Trophoblast cell (in vitro differentiated cells and primary cell): Measurements from ENCODE around the gene RASSF4.

Experiments
- DNase-seq, 2 donors: peaks; one replicate each; pipeline ENCODE4 v3.0.0-alpha.2; 2016
- H2AFZ ChIP-seq: 2 replicates; pipeline ENCODE4 v1.6.1; 2013; ENCODE audit warnings: low read length, moderate library complexity, mild to moderate bottlenecking; ENCODE audit not compliant: insufficient read depth, poor library complexity
- H2AK5ac ChIP-seq: 2 replicates; pipeline ENCODE4 v1.6.1; 2013; ENCODE audit warnings: mild to moderate bottlenecking, low read length
- H2BK120ac ChIP-seq: 2 replicates; pipeline ENCODE4 v1.6.1; 2013; ENCODE audit warnings: low read length, mild to moderate bottlenecking, moderate library complexity; ENCODE audit not compliant: insufficient read depth, poor library complexity
- H2BK12ac ChIP-seq: 2 replicates; pipeline ENCODE4 v1.6.1; 2013; ENCODE audit warnings: mild to moderate bottlenecking, low read length, moderate library complexity
- H2BK5ac ChIP-seq: 2 replicates; pipeline ENCODE4 v1.6.1; 2013; ENCODE audit warnings: low read length, low read depth, moderate library complexity, mild to moderate bottlenecking; ENCODE audit not compliant: poor library complexity
- H3K14ac ChIP-seq: 2 replicates; pipeline ENCODE4 v1.6.1; 2013; ENCODE audit warnings: mild to moderate bottlenecking, low read length
- H3K18ac ChIP-seq: 2 replicates; pipeline ENCODE4 v1.6.1; 2013; ENCODE audit warnings: mild to moderate bottlenecking, low read length
- H3K23ac ChIP-seq: 2 replicates; pipeline ENCODE4 v1.6.1; 2013; ENCODE audit warnings: low read length
- H3K27ac ChIP-seq: 2 replicates; pipeline ENCODE4 v1.5.1; 2013; ENCODE audit warnings: low read depth, mild to moderate bottlenecking, inconsistent platforms, low read length, moderate library complexity
- H3K27me3 ChIP-seq: 2 replicates; pipeline ENCODE4 v1.6.1; 2013; ENCODE audit warnings: inconsistent platforms, mild to moderate bottlenecking, low read length, moderate library complexity; ENCODE audit not compliant: insufficient read depth
- H3K36me3 ChIP-seq, 2 experiments: 1 replicate in 1 of 2; 2 replicates in 1 of 2; pipeline ENCODE4 v1.6.1; 2013; ENCODE audit warnings: low read length in 2 of 2, mild to moderate bottlenecking in 2 of 2, moderate library complexity in 1 of 2; ENCODE audit not compliant: insufficient read depth in 2 of 2, control insufficient read depth in 1 of 2
- H3K4ac ChIP-seq: 2 replicates; pipeline ENCODE4 v1.6.1; 2013; ENCODE audit warnings: low read depth, mild to moderate bottlenecking, low read length, moderate library complexity
- H3K4me1 ChIP-seq, 2 experiments: 1 replicate in 1 of 2; 2 replicates in 1 of 2; pipeline ENCODE4 v1.6.1; 2013; ENCODE audit warnings: low read length in 2 of 2, mild to moderate bottlenecking in 2 of 2, moderate library complexity in 1 of 2; ENCODE audit not compliant: insufficient read depth in 2 of 2, control insufficient read depth in 1 of 2
- H3K4me2 ChIP-seq: 2 replicates; pipeline ENCODE4 v1.6.1; 2013; ENCODE audit warnings: inconsistent platforms, mild to moderate bottlenecking, low read length, moderate library complexity
- H3K4me3 ChIP-seq: 2 replicates; pipeline ENCODE4 v1.5.1; 2013; ENCODE audit warnings: mild to moderate bottlenecking, low read depth, low read length, inconsistent platforms
- H3K79me1 ChIP-seq: one replicate; pipeline ENCODE4 v1.6.1; 2013; ENCODE audit warnings: low read length
- H3K79me2 ChIP-seq: 2 replicates; pipeline ENCODE4 v1.6.1; 2013; ENCODE audit warnings: low read length, mild to moderate bottlenecking; ENCODE audit not compliant: control insufficient read depth, insufficient read depth, poor library complexity
- H3K9ac ChIP-seq: 2 replicates; pipeline ENCODE4 v1.6.1; 2013; ENCODE audit warnings: mild to moderate bottlenecking, low read length
- H3K9me3 ChIP-seq: 2 replicates; pipeline ENCODE4 v1.6.1; 2013; ENCODE audit warnings: low read depth, mild to moderate bottlenecking, control low read depth, inconsistent platforms, low read length; ENCODE audit not compliant: insufficient read depth
- H4K12ac ChIP-seq: 2 replicates; pipeline ENCODE4 v1.6.1; 2013; ENCODE audit warnings: low read depth, mild to moderate bottlenecking, low read length, moderate library complexity
- H4K8ac ChIP-seq: 2 replicates; pipeline ENCODE4 v1.6.1; 2013; ENCODE audit warnings: low read depth, mild to moderate bottlenecking, low read length, moderate library complexity
- H4K91ac ChIP-seq: one replicate; pipeline ENCODE4 v1.6.1; 2013; ENCODE audit warnings: low read depth, mild to moderate bottlenecking, low read length, moderate library complexity
- WGBS: extraction: QIAGEN DNeasy Blood & Tissue Kit; methylation state at CpG from one replicate; pipeline ENCODE4 v1.1.7; 2013; ENCODE audit warnings: missing lambda C conversion rate; ENCODE audit not compliant: insufficient read length, insufficient coverage; ENCODE audit errors: extremely low coverage; 5-methylcytosine and 5-hydroxymethylcytosine counted together

Gene RASSF4

GRCh38 chr10:44983066-44983894 lies 23.7 kb downstream of the RASSF4 start:
- Histone ChIP-seq H4K91ac (peak overlapping the region; percentile 64), H3K14ac (peak overlapping the region; percentile 18), H3K23ac (no peak overlapping the region), H2BK120ac (peak overlapping the region; percentile 17), H3K4ac (no peak overlapping the region), H3K36me3 (peaks cover 6 to 10% of the 10 kb centered on the region in 2 experiments), H3K9ac (no peak overlapping the region), H3K79me1 (peaks cover 34% of the 10 kb centered on the region), H2BK5ac (no peak overlapping the region), H3K4me1 (peaks cover 30 to 37% of the 10 kb centered on the region in 2 experiments), H3K4me3 (no peak overlapping the region), H4K8ac (no peak overlapping the region), H2AFZ (no peak overlapping the region), H3K18ac (peak overlapping the region; percentile 39), H3K9me3 (no peaks in the 10 kb centered on the region), H3K27me3 (no peaks in the 10 kb centered on the region), H2AK5ac (peak overlapping the region; percentile 59), H4K12ac (no peak overlapping the region), H3K27ac (no peak overlapping the region), H3K4me2 (no peak overlapping the region), H3K79me2 (peaks cover 2% of the 10 kb centered on the region), H2BK12ac (peak overlapping the region; percentile 47)
- no peak for DNase-seq
- WGBS, result no CpG with 5 or more reads among the region's 13 CpGs

DNA sequence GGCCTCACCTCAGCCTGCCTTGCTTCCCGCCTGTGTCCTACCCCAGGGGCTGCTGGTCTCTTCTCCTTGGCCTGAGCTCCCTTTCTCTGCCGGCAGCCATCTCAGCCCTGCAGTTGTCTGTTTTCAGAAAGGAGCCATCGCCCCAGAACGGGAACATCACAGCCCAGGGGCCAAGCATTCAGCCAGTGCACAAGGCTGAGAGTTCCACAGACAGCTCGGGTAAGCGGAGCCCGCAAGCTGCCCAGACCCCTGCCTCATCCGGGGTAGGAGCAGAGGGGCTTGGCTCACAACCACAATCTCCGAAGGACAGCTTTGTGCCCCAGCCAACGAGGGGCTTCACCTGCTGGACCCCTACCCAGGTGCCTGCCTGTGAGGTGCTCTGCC lies 24.3 kb downstream of the RASSF4 start:
- Histone ChIP-seq H3K18ac (peak overlapping the region; percentile 39), H3K4ac (no peak overlapping the region), H2BK12ac (peak overlapping the region; percentile 10), H2AFZ (no peak overlapping the region), H4K91ac (peak overlapping the region; percentile 21), H3K4me2 (no peak overlapping the region), H3K4me3 (no peak overlapping the region), H3K14ac (peak overlapping the region; percentile 1), H2AK5ac (peak overlapping the region; percentile 61), H3K79me1 (peaks cover 30% of the 10 kb centered on the region), H3K27me3 (no peaks in the 10 kb centered on the region), H3K4me1 (peaks cover 25 to 33% of the 10 kb centered on the region in 2 experiments), H4K8ac (no peak overlapping the region), H3K79me2 (peaks cover 2% of the 10 kb centered on the region), H3K27ac (no peak overlapping the region), H3K9me3 (no peaks in the 10 kb centered on the region), H3K36me3 (peaks cover 9 to 10% of the 10 kb centered on the region in 2 experiments), H3K9ac (no peak overlapping the region), H4K12ac (no peak overlapping the region), H3K23ac (no peak overlapping the region), H2BK120ac (no peak overlapping the region), H2BK5ac (no peak overlapping the region)
- WGBS, result no CpG with 5 or more reads among the region's 10 CpGs
- no peak for DNase-seq

GRCh38 chr10:44984671-44985101 lies 25.1 kb downstream of the RASSF4 start:
- no peak overlapping the region for H4K91ac ChIP-seq
- no peak overlapping the region for H3K14ac ChIP-seq
- no peak for DNase-seq
- no peak overlapping the region for H2BK12ac ChIP-seq
- no peak overlapping the region for H2AK5ac ChIP-seq
- H3K27me3 ChIP-seq, result no peaks in the 10 kb centered on the region
- H3K27ac ChIP-seq, result no peak overlapping the region
- no peak overlapping the region for H4K8ac ChIP-seq
- H2BK120ac ChIP-seq, result no peak overlapping the region
- no peak overlapping the region for H3K9ac ChIP-seq
- no CpG with 5 or more reads among the region's 15 CpGs for WGBS
- H3K4me2 ChIP-seq, result no peak overlapping the region
- no peak overlapping the region for H4K12ac ChIP-seq
- H3K4ac ChIP-seq, result no peak overlapping the region
- peaks cover 22% of the 10 kb centered on the region for H3K79me1 ChIP-seq
- no peak overlapping the region for H2BK5ac ChIP-seq
- peaks cover 2% of the 10 kb centered on the region for H3K79me2 ChIP-seq
- no peaks in the 10 kb centered on the region for H3K9me3 ChIP-seq
- H3K4me3 ChIP-seq, result no peak overlapping the region
- peaks cover 11 to 13% of the 10 kb centered on the region in 2 experiments for H3K36me3 ChIP-seq
- no peak overlapping the region for H3K23ac ChIP-seq
- peak overlapping the region; percentile 9 for H2AFZ ChIP-seq
- no peak overlapping the region for H3K18ac ChIP-seq
- H3K4me1 ChIP-seq, result peaks cover 17 to 25% of the 10 kb centered on the region in 2 experiments

- Histone ChIP-seq H3K79me2 (peaks cover 2% of the 10 kb centered on the region), H4K91ac (peak overlapping the region; percentile 14), H4K8ac (no peak overlapping the region), H2BK12ac (no peak overlapping the region), H3K18ac (no peak overlapping the region), H3K4me2 (no peak overlapping the region), H4K12ac (no peak overlapping the region), H3K14ac (no peak overlapping the region), H3K27ac (no peak overlapping the region), H3K4me1 (peaks cover 13 to 22% of the 10 kb centered on the region in 2 experiments), H3K9ac (no peak overlapping the region), H3K23ac (no peak overlapping the region), H3K4ac (no peak overlapping the region), H2AK5ac (no peak overlapping the region), H3K79me1 (peaks cover 17% of the 10 kb centered on the region), H3K4me3 (no peak overlapping the region), H2BK5ac (no peak overlapping the region), H3K27me3 (no peaks in the 10 kb centered on the region), H2AFZ (no peak overlapping the region), H2BK120ac (no peak overlapping the region), H3K9me3 (no peaks in the 10 kb centered on the region), H3K36me3 (peaks cover 11 to 13% of the 10 kb centered on the region in 2 experiments)
- no CpG with 5 or more reads among the region's 9 CpGs for WGBS
- DNase-seq, result no peak
Measured at GRCh38 chr10:44985175-44985681, 25.6 kb downstream of the RASSF4 start.
